ENCODE measurements around the gene IL1RAPL2.
"Not testable (repeated sequence)": the region's sequence is repeated elsewhere in the genome, so short reads cannot be mapped to it uniquely, and the experiment has no call there.

Gene IL1RAPL2

DNA sequence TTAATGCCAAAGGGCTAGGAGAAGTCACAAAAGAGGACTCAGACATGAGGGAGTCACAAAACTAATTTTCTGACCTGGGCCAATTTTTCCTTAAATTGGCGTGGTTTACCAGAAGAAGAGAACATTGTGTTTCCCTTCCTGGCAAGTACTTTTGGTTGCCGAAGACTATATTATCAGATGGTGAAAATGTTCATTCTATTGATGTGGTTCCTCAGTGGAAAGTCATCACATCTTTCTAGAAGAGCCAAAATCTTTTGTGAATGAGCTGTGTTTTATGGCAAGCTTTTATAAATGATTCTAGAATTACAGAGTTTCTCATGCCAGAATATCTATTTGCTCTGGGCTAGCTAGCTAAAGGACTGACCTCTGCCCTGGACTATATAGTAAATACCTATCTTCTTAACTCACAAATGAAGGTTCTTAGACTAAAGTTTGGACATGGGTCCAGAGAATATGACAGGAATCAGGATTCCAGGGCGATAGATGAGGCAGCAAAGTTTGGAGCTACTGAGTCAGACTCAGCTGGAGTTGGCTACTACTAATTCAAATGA lies 288.9 kb downstream of the IL1RAPL2 start:
- DNase-seq (ENCODE audit: low spot score), result no peak

DNA sequence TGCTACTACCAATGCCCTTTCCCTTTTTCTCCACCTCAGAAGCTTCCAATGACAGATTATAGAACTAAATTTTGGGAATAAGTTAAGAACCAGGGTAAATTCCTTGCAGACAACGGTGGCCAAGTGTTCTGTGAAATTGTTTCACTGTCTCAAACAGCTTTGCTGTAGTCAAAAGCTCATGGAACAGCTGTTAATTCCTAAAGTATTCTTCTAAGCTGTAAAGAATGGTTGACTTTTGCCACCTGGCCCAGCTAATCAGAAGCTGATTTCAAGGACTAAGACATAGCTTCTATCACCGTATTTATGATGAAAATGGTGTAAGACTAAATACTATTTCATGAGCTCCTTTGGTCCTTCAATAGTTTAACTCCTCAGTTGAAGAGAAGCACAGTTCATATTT lies 297.5 kb downstream of the IL1RAPL2 start:
- DNase-seq (ENCODE audit: low spot score), result no peak

DNA sequence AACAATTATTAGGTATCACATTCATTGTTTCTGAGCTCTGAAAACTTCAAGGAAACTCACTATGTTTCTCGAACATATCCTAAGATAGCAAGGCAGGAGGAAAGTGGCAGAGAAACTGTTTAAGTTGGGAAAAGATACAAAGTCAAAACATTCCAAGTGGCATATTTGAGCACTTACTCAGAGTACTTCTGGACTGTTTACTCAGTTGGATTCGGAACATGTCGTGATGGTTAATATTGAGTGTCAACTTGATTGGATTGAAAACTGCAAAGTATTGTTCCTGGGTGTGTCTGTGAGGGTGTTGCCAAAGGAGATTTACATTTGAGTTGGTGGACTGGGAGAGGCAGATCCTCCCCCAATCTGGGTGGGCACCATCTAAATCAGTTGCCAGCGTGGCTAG lies 298.3 kb downstream of the IL1RAPL2 start:
- DNase-seq (ENCODE audit: low spot score), result no peak

DNA sequence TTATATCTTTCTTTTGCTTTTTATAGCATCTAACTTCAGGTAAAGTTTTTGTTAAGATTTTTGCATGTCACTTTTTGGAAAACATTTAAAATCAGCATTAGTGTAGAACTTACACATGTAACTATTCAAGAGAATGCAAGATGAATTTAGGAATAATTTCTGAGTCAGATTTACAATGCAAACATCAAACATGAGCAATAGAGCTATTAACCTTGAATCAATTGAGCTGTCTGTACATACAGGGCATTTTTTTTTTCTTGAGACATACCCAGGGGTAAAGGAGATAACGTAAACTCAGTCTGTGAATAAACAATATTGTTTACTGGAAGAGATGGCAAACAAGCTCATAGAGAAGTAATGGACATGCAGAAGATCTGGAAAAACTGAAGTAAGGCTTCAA lies 311.5 kb downstream of the IL1RAPL2 start:
- DNase-seq (ENCODE audit: low spot score), result no peak

DNA sequence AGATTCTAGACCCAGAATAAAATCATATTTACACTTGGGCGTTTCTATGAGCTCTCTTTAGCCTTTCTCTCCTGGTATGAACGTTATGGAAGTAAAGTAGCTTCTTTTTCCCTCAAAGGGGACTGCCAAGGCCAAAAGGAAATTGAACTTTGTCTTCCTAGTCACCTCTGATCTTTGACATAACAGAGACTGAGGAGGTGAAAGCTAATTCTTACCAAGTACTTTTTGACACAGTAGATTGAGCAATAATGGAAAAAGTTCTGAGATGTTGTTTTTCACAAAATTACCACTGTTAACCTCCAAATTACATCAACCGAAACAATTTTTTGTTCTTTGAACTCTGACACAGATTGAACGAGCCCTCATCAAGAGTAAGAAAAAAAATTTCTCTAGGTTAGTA lies 336.1 kb downstream of the IL1RAPL2 start:
- DNase-seq (ENCODE audit: low spot score), result peak; percentile 4

DNA sequence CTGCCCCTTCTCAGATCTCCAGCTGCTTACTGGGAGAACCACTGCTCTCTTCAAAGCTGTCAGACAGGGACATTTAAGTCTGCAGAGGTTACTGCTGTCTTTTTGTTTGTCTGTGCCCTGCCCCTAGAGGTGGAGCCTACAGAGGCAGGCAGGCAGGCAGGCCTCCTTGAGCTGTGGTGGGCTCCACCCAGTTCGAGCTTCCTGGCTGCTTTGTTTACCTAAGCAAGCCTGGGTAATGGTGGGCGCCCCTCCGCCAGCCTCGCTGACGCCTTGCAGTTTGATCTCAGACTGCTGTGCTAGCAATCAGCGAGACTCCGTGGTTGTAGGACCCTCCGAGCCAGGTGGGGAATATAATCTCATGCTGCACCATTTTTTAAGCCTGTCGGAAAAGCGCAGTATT lies 343.7 kb downstream of the IL1RAPL2 start:
- DNase-seq (ENCODE audit: low spot score), result not testable (repeated sequence)

DNA sequence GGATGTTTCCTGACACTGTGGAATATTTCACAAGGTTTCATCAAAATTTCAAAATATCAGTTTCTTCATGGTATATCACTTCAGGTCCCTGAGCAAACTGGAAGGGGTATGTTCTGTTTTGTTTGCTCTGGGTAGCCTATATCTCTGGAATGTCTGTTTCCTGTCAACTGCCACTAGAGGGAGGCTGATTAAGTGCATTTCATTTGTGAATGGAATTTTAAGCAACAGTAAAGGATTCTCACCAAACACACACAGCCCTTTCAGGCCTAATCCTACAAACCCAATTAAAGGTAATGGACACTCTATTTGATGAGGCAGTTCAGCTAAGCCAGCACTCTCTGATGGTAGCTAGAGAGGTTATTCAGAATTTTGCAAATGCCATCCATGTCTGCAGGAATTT lies 347.3 kb downstream of the IL1RAPL2 start:
- DNase-seq (ENCODE audit: low spot score), result no peak

DNA sequence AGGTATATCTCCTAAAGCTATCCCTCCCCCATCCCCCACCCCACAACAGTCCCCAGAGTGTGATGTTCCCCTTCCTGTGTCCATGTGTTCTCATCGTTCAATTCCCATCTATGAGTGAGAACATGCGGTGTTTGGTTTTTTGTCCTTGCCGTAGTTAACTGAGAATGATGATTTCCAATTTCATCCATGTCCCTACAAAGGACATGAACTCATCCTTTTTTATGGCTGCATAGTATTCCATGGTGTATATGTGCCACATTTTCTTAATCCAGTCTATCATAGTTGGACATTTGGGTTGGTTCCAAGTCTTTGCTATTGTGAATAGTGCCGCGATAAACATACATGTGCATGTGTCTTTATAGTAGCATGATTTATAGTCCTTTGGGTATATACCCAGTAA lies 348.7 kb downstream of the IL1RAPL2 start:
- DNase-seq (ENCODE audit: low spot score), result not testable (repeated sequence)

DNA sequence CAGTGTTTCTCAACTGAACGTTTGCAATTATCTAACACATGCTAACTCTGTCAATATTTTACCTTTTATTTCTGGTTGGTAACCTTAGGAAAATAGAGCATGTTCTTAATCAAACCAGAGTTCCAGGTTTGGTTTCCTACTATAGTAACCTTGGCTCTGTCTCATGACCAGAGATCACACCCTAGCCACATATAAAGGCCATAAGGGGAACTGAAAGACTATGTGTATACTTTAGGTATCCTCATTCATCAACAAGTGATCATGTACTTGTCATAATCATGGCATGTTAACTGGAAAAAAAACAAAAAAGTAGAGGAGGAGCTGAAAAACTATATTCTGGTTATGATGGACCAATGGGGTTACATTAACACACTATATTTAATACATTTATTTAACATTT lies 352.1 kb downstream of the IL1RAPL2 start:
- no peak for DNase-seq (ENCODE audit: low spot score)

DNA sequence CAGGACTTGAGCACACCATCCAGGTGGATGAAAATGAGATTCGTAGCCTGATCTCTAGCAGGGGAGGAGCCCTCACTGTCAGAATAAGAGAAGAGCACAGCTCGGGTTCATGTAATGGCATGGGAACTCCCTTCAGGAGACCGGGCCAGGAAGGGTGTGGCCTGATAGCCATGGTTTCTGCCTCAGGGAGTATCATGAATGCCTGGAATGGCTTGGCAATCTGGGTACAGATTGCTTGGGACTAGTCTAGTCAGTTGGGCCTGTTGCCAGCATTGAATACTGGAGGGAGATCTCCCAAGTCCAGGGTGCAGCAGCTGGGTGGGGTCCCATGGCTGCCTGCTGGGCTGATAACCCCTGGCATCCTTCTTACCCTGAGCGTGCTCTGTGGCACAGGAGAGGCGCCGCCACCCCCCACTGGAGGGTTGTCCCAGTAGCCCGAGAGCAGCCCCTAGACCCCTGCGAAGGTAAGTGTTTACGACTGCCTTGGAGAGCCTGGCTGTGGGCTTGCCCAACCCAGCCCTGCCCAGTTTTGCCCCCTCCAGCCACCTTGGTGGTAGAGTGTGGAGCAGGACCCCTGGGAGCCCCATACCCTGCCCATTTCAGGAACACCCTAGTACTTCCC lies 355.7 kb downstream of the IL1RAPL2 start:
- DNase-seq (ENCODE audit: low spot score), result no peak

DNA sequence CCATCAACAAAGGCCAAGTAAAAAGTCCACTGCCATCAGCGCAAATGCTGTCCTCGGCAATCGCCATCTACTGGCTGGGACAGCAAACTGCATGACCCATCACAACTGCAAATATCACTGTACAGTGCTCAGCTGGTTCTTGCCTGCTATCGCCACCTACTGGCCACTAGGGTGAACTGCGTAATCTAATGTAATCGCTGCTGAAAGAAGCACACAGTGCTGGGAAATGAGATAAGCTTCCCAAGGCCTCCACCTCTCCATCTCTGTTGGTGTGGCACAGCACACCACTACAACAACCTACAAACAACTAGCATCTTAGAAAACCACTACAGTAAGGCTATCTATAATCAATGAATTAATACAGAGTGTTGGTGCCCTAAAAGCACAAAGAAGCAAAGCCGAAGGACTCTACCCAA lies 356.2 kb downstream of the IL1RAPL2 start:
- peak; percentile 83 for DNase-seq (ENCODE audit: low spot score)

DNA sequence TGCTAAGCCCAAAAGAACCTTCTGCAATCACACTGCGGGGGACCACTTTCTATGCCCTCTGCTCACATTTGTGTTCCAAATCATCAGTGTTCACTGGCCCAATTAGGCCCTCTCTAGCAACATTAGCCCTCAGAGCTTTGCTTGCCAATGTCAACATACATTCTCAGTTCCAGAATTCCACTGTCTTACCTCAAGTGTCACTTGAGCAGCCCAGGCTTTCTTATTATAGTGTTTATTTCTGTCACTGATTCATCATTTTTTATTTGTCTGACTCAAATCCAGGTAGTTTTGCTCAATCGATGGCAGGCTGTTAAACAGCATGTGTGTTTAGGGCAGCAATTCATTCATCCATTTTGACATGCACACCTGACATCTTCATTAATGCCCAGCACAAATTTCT lies 363.3 kb downstream of the IL1RAPL2 start:
- DNase-seq (ENCODE audit: low spot score), result no peak

DNA sequence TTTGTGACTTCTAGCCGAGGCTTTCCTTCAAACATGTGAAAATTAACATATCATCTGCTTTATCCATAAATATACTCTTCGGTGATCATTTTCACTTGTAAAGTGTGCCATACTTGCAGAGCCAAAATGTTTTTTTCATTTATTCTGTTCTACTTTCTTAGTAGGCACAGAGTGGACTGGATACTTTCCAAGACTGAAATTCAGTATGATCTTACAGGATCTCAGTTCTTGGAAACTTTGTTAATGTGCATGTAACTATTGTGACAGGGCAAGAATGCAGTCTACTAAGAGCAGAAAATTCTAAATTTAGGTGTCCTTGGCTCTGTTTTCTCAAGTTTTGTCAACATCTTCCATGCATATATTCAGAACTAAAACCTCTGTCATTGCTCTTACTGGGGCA lies 369.6 kb downstream of the IL1RAPL2 start:
- no peak for DNase-seq (ENCODE audit: low spot score)

DNA sequence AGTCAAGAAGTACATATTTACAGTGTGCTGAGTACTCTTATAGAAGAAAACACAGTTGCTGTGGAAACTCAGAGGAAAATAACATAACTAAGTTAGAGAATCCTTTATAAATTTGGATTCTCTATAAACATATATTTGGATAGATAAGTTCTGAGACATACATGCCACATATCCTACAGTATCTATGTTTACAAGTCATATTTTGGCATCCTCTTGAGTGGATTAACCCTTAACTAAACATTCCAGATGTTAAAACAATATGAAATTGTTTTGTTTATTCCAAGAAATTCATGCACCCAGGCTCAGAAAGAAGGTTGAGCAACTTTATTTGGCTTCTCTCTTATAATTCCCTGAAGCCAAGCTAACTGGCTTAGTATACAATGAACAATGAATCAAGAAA lies 387.3 kb downstream of the IL1RAPL2 start:
- no peak for DNase-seq (ENCODE audit: low spot score)

DNA sequence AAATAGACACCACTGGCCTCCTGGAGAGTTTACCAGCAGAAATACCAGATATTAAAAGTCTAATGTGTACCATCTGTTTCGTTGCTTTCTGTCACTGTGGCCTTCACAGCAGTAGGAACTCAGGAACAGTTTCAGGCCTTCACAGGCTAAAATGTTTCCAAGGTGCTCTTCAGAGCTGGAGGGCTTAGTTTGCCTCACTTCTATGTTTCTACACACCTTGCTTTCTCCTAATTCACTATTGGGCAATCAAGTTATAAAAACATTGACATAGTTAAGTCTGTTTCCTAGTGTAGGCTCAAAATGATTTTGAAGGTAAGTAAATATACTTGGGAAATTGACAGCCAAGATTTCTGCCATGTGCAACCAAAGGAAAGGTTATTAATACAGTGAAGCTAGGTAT lies 395.9 kb downstream of the IL1RAPL2 start:
- no peak for DNase-seq (ENCODE audit: low spot score)

DNA sequence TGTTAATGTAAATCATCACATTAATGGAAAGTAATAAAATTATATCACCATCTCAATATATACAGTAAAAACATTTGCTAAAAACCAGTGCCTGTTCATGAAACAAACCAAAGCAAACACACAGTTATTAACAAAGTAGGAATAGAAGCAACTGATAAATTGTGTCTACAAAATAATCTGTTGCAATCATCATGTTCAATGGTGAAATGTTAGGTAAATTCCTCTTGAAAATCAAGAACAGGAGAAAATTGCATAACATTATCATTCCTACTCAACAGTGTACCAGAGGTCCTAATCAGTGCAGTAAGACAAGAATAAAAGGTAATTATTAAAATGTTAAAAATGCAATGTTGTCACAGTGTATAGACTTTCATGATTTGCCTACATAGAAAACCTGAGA lies 402.2 kb downstream of the IL1RAPL2 start:
- DNase-seq (ENCODE audit: low spot score), result no peak

DNA sequence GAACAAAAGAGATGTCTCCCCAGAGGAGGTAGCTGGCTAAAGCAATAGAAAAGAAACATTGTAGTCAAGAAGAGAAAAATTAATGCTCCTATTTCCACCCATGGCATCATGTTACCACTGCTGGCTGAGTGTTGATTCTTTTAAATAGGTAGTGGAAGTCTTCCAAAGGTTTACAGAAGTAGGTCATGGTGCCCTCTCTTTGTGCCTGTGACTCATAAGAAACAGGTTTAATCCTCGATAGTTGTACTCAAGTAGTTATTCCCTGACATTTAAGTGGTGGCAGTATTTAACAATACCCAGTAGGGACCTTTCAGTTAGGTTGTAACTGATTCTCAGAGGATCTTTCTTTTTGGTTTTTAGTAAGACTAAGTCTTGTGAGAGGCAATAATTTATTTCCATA lies 406.7 kb downstream of the IL1RAPL2 start:
- no peak for DNase-seq (ENCODE audit: low spot score)

DNA sequence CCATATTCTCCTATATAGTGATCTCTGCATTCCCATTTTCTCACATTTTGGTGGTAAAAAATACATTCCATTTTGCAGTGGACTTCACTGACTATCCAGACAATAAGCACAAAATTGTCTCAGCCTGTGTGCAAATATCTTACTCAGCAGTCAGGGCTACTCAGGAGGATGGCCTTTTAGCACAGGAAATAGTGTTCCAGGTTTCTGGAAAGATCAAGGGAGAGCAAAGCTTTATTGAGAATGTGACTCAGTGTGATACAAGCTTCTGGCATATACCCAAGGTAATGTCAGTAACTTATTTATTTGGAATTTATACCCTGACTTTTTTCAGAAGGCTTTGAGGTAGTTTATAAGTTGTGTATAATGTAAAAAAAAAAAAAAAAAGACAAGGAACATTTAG lies 421.1 kb downstream of the IL1RAPL2 start:
- DNase-seq (ENCODE audit: low spot score), result no peak

DNA sequence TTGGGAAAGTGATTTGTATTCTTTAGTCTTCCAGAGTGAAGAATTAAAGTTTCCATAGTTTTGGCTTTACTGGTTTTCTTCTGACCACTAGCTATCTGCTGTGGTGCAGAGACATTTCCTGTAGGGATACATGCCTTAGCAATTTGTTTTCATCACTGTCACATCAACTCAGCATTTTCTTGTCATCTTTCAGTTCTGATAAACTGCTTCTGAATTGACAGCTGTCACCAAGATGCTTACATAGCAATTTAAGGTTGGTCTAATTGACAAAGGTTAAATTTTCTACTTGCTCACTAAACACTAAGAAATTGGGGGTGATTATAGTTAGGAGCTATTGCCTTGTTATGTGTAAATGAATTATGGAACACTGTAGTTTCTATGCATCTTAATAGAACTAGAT lies 422.0 kb downstream of the IL1RAPL2 start:
- no peak for DNase-seq (ENCODE audit: low spot score)

DNA sequence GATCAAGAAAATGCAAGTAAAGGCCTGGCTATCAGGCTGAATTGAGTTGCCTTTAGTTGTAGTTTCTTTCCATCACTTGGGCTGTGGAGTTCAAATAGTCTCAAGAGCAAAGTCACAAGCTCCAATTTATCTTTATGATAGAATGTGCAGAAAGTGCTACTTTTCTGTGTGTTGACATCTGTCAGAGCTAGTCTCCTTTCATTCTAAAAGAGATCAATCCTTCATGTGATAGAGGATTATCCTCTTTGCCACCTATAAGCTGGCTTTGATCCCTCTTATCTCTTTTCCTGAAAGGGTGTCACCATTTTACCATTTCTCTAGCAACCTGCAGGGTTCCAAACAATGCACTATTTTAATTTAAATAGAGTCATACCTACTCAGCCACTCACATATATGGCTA lies 429.5 kb downstream of the IL1RAPL2 start:
- DNase-seq (ENCODE audit: low spot score), result no peak

DNA sequence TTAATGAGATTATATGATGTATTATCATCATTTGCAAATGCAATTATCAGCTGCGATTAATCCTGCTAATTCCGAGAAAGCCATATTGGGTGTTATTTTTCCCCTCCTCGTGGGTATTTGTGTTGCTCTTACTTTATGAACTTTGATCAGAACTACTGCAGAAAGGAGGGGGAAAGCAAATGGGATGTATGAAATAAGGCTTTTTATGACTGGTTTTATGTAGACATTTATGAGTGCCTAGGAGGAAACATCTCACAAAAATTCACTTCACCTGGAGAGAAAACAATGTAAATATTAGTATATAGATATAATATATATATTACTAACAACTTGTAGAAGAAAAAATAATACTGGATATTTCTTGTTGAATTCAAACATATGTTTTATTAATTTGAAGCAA lies 440.1 kb downstream of the IL1RAPL2 start:
- no peak for DNase-seq (ENCODE audit: low spot score)

DNA sequence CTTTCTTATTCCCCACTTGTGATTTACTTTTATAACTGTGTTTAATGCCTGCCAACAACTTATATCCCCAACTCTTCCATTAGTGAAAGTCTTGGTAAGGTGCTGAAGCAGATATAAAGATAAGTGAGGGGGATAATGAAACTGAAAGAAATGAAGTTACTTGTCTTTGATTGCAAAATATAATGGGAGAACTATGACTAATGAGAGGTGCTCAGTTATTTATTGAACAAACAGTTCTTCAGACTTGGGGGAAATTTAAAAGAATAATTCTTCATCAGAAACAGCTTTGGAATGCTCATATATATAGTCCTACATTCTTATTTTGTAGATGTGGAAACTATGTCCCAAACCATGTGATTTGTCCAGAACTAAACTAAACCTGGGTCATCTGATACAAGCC lies 441.0 kb downstream of the IL1RAPL2 start:
- no peak for DNase-seq (ENCODE audit: low spot score)

DNA sequence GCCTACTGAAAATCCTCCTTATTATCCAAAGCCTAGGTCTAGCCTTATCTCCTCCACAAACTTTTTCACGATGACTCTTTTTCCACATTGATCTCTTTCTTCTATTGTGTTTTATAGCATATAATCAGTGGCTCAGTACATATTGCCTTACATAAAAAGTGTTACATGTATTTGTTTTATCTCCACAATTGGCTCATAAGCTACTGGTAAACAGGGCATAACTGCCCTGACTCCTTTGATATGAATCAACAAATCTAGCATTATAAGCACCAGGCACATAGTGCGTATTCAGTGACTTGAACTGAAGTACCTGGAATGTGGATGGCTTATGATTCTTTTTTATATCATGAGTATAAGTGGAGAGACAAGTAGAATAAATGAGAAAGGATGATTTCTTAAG lies 447.7 kb downstream of the IL1RAPL2 start:
- no peak for DNase-seq (ENCODE audit: low spot score)

DNA sequence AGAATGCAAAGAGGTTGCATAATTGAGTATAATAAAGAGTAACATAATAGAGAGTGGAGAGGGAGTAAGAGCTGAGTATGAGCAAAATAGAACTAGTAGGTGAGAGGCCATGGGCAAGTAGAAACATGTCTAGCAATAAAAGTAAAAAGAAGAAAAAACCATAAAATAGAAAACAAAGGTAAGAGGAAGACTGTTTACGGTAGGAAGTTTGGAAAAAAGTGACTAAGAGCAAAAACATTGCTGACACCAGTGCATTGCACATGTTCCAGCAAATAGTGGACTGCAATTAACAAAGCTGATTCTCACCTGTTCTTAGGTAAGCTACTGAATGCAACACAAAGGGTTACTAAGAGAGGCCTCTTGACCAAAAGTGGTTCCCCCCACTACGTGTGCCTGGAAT lies 451.6 kb downstream of the IL1RAPL2 start:
- DNase-seq (ENCODE audit: low spot score), result no peak

DNA sequence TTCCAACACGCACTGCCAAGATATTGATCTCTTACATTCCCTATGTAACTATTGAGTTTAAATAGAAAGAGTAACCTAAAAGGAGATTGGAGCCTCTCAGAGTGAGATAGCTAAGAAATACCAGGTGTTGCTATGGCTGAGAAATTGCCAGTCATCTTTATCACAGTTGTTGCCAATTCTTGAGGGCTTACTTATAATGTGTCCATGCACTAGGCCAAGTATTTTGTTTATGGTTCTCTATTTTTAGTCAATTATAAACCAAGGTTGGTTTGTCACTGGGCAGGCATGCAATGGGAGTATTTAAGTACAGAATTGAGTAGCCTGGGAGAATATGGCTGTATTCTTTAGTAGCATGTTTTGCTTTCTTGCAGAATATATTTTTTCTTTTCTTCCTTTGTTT lies 452.9 kb downstream of the IL1RAPL2 start:
- DNase-seq (ENCODE audit: low spot score), result no peak
